ENCODE measurements around the gene ASIC4. TPM values are rescaled to one million over a fixed set of nuclear protein-coding genes. Genes with fewer than 3 reads are reported as not detected.
A peak's percentile ranks its signal among the peaks of the same experiment; 100 is the strongest.

The ASIC4 gene
- polyA plus RNA-seq, 2 of the 4 experiments (the other 2 are of a cell fraction) = 0.04 TPM; not detected in 1

DNA sequence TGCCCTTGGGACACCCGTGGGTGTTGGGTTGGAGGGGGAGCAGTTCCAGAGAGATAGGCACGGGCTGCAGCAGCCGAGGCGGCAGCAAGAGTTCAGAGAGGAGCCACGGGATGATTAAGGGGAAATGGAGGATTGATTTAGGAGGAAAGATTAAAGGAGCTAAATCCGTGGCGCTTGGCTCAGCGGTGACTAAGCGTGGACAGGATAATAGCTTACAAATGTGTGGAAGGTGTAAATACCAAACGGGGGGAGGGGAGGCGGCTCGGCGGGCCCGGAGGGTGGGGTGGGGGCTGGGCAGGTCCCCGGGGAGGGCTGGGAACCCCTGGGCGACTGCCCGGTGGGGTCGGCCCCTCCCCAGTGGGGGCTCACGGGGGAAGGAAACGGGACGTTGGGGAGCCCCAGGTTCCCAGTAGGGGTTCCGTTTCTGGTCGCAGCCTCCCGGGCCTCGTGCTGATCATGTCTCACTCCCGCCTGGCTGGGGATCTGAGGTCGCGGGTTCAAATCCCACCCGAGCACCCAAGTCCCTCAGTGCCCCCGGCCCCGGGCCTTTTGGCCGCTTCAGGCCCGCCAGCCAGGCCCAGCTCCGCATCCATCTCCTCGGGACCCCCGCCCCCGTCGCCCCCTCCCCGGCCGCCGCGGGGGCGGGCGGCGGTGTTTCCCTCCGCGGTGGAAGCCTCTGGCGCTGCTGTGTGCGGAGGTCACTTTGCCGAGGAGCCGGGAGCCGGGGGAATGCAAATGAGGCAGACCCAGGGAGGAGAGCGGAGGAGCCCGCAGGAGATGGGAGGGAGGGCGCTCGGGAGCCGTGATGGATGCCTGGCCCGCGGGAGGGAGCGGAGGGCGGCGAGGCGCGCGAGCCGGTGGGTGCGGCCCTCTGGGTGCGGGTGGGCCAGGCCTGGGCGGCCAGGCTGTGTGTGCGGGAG lies 8.1 kb downstream of the ASIC4 start:
- CTCF ChIA-PET = interaction anchor here (1.0 to 79.1 kb wide), 4 partner anchors 7 to 120 kb away, joined by 3 to 3291 read pairs (median 236); partner anchors contain the start of genes ASIC4, GMPPA and SPEG
- peak overlapping the region in 1 of 2 experiments; percentile 80; a peak in 3 of 6 replicates for H3K27ac ChIP-seq
- 66% methylated on average over 48 of the region's 70 CpGs for WGBS (ENCODE audit: missing lambda C conversion rate)
- POLR2A ChIA-PET = no interaction called here
- no peak for TF ChIP-seq TP53 (CRISPR knock-in tag; IDR thresholded peaks at IDR 0.05)
- TF ChIP-seq, protein P1, sequence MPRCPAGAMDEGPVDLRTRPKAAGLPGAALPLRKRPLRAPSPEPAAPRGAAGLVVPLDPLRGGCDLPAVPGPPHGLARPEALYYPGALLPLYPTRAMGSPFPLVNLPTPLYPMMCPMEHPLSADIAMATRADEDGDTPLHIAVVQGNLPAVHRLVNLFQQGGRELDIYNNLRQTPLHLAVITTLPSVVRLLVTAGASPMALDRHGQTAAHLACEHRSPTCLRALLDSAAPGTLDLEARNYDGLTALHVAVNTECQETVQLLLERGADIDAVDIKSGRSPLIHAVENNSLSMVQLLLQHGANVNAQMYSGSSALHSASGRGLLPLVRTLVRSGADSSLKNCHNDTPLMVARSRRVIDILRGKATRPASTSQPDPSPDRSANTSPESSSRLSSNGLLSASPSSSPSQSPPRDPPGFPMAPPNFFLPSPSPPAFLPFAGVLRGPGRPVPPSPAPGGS (IDR thresholded peaks at IDR 0.05) = no peak
- no peak for TF ChIP-seq EP300 (IDR thresholded peaks at IDR 0.05)
- no peak for TF ChIP-seq HEYL (CRISPR knock-in tag; IDR thresholded peaks at IDR 0.05)
- TF ChIP-seq KDM5A (IDR thresholded peaks at IDR 0.05) = no peak
- no peak overlapping the region for H3K4me3 ChIP-seq
- ATAC-seq = 0 out of 6 replicates have a peak, but pooled peaks of 1 of the 2 experiments have one; percentile 5
- peaks cover 17% of the 10 kb centered on the region for H3K4me1 ChIP-seq
- peak overlapping the region; percentile 52 for H3K4me2 ChIP-seq
- DNase-seq (ENCODE audit: low read depth in 1 of 2, low spot score in 1 of 2) = no peak
- no peak for FAIRE-seq
- H3K9me3 ChIP-seq = no peaks in the 10 kb centered on the region

DNA sequence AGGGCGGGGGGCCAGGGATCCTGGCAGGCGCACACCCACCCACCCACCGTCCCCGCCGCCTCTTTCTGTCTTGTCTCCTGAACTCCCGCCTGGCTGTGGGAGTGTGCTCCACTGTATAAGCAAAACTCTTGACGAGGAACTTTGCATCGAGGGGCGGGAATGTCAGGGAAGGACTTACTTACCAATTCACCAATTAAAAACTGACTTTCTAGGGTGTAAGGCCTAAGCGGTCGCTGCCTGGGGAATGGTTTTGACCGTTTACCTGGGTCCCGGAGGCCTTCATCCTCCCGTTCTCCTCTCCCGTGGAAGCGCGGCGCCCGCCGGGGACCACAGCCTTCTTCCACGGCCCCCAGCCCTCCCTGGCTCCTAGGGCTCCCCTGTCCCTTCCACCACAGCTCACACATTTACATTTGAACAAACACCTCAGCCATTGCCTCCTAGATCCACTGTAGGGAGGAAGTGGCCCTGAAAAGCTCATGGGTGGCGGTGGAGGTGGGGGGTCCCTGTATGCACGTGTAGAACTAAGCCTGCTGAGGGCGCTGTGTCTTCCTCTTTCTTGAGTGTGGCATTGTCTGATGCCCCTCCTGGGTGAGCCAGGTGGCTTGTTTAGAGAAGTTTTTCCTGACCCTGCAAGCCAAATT lies 8.9 kb downstream of the ASIC4 start:
- CTCF ChIA-PET = interaction anchor here (0.6 to 79.1 kb wide), 4 partner anchors 18 to 131 kb away, joined by 3 to 3291 read pairs (median 182); partner anchors contain the start of genes ASIC4, GMPPA and SPEG
- no peak for TF ChIP-seq PHF8 (IDR thresholded peaks at IDR 0.05; ENCODE audit: borderline replicate concordance, low read depth)
- no peak for TF ChIP-seq ZNF302 (CRISPR knock-in tag; IDR thresholded peaks at IDR 0.05)
- no peak for TF ChIP-seq TFCP2L1 (CRISPR knock-in tag; IDR thresholded peaks at IDR 0.05)
- no peak for TF ChIP-seq ZFP36 (IDR thresholded peaks at IDR 0.05; ENCODE audit: borderline replicate concordance, partially characterized antibody)
- TF ChIP-seq HOXB13 (CRISPR knock-in tag; IDR thresholded peaks at IDR 0.05; ENCODE audit: low read depth) = no peak
- TF ChIP-seq, protein P1 (IDR thresholded peaks at IDR 0.05) = no peak
- TF ChIP-seq POLR2A (IDR thresholded peaks at IDR 0.05; ENCODE audit: low read length) = no peak
- TF ChIP-seq RNF2 (IDR thresholded peaks at IDR 0.05; ENCODE audit: borderline replicate concordance, low read depth) = no peak
- TF ChIP-seq ESRRA (IDR thresholded peaks at IDR 0.05; ENCODE audit: borderline replicate concordance, low read length) = no peak
- no peak for TF ChIP-seq RFX5 (IDR thresholded peaks at IDR 0.05)
- no peak for TF ChIP-seq RARB (CRISPR knock-in tag; IDR thresholded peaks at IDR 0.05)
- TF ChIP-seq NPAS2 (CRISPR knock-in tag; IDR thresholded peaks at IDR 0.05; ENCODE audit: borderline replicate concordance) = no peak
- H3K9me3 ChIP-seq = no peaks in the 10 kb centered on the region
- POLR2A ChIA-PET = no interaction called here
- peaks cover 17% of the 10 kb centered on the region for H3K4me1 ChIP-seq
- no peak for ATAC-seq
- no peak overlapping the region for H3K27ac ChIP-seq
- H3K4me3 ChIP-seq = no peak overlapping the region
- H3K4me2 ChIP-seq = no peak overlapping the region
- DNase-seq (ENCODE audit: low read depth in 1 of 2, low spot score in 1 of 2) = no peak
- 86% methylated on average over 23 of the region's 24 CpGs for WGBS (ENCODE audit: missing lambda C conversion rate)
- FAIRE-seq = no peak

DNA sequence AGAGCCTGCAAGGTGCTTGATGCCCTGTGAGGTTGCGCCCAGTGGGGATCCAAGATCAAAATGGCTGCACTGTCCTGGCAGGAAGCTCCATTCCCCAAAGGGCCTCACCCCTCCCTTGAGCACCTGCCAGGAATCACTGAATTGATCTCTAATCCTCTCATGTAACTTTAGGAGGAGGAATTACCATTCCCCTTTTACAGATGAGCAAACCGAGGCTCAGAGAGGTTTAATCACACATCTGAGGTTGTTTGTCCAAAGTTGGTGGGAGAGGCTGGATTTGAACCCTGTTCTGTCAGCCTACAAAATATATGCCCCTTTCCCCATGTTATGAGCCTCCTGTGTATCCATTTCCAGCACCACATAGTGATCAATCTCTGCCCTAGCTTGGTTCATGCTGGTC lies 10.5 kb downstream of the ASIC4 start:
- H3K27ac ChIP-seq = no peak overlapping the region
- ChIA-PET CTCF (interaction anchor here (0.8 to 79.1 kb wide), 5 partner anchors 16 to 230 kb away, joined by 3 to 3291 read pairs (median 11); partner anchors contain the start of genes ASIC4, GMPPA and SPEG), POLR2A (no interaction called here)
- no peak for ATAC-seq
- FAIRE-seq = no peak
- no peaks in the 10 kb centered on the region for H3K9me3 ChIP-seq
- no peak for DNase-seq (ENCODE audit: low read depth in 1 of 2, low spot score in 1 of 2)
- H3K4me1 ChIP-seq = peaks cover 19% of the 10 kb centered on the region
- H3K4me3 ChIP-seq = no peak overlapping the region
- 69% methylated on average over 2 of the region's 2 CpGs for WGBS (ENCODE audit: missing lambda C conversion rate)
- no peak overlapping the region for H3K4me2 ChIP-seq
- TF ChIP-seq RARB (CRISPR knock-in tag; IDR thresholded peaks at IDR 0.05) (no peak), CBX2 (IDR thresholded peaks at IDR 0.05; ENCODE audit: borderline replicate concordance, low read depth) (no peak), FOSB (CRISPR knock-in tag; IDR thresholded peaks at IDR 0.05) (no peak), TFCP2L1 (CRISPR knock-in tag; IDR thresholded peaks at IDR 0.05) (no peak), HOXA7 (CRISPR knock-in tag; IDR thresholded peaks at IDR 0.05) (no peak), HDAC2 (IDR thresholded peaks at IDR 0.05) (no peak), CBX8 (IDR thresholded peaks at IDR 0.05) (no peak), KDM1A (IDR thresholded peaks at IDR 0.05; ENCODE audit: low read depth) (no peak), FOXS1 (CRISPR knock-in tag; IDR thresholded peaks at IDR 0.05) (no peak), CEBPB (IDR thresholded peaks at IDR 0.05) (no peak), SMC3 (IDR thresholded peaks at IDR 0.05) (no peak), BHLHE40 (IDR thresholded peaks at IDR 0.05; ENCODE audit: low read depth, low read length) (no peak), FOSL2 (IDR thresholded peaks at IDR 0.05) (no peak), FOSL2 (CRISPR knock-in tag; IDR thresholded peaks at IDR 0.05) (no peak), JUNB (IDR thresholded peaks at IDR 0.05) (no peak)
- TF ChIP-seq, protein P2, sequence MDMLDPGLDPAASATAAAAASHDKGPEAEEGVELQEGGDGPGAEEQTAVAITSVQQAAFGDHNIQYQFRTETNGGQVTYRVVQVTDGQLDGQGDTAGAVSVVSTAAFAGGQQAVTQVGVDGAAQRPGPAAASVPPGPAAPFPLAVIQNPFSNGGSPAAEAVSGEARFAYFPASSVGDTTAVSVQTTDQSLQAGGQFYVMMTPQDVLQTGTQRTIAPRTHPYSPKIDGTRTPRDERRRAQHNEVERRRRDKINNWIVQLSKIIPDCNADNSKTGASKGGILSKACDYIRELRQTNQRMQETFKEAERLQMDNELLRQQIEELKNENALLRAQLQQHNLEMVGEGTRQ (IDR thresholded peaks at IDR 0.05) = no peak
- TF ChIP-seq, protein P1 (IDR thresholded peaks at IDR 0.05) = no peak
